ENCODE results near the gene TPM3. TPM values are rescaled to one million over a fixed set of nuclear protein-coding genes. Genes with fewer than 3 reads are reported as not detected.
"Not testable (repeated sequence)": the region's sequence is repeated elsewhere in the genome, so short reads cannot be mapped to it uniquely, and the experiment has no call there.

TPM3 gene
- total and polyA plus RNA-seq, 2 donors (not counting 1 experiment from before 2014, with no cell fraction given) = 215 to 842 TPM

DNA sequence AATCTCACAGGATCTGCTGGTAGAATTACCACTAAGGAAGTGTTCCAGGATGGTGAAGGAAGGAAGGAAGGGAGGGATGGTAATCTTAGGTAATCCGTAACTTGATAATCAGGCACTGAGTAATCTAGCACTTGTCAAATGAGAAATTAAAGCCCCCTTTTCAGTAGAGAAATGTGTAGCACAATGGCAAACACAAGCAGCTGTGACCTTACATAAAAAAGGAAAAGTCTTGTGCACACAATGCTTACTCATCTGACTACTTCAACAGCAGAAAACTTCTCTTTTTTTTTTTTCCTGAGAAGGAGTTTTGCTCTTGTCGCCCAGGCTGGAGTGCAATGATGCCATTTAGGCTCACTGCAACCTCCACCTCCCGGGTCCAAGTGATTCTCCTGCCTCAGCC is 43.1 kb downstream of the TPM3 start:
- H3K36me3 ChIP-seq (ENCODE audit: control insufficient read depth, insufficient read depth, low read length) = no peaks in the 10 kb centered on the region
- peaks cover 3% of the 10 kb centered on the region for H3K4me1 ChIP-seq (ENCODE audit: control insufficient read depth, extremely low read depth, insufficient read depth, low read length)
- no peaks in the 10 kb centered on the region for H4K20me1 ChIP-seq (ENCODE audit: control insufficient read depth, extremely low read depth, insufficient read depth, low read length)
- no peak overlapping the region for H2AFZ ChIP-seq (ENCODE audit: low read length)
- no peaks in the 10 kb centered on the region for H3K9me3 ChIP-seq (ENCODE audit: control insufficient read depth, insufficient read depth, low read depth, low read length)
- H3K4me3 ChIP-seq (replicated peaks in 1 of 4; ENCODE audit: control extremely low read depth in 1 of 4, insufficient read depth in 1 of 4, low read depth in 3 of 4, low read length in 4 of 4) = no peak overlapping the region
- H3K4me2 ChIP-seq (ENCODE audit: extremely low read depth, insufficient read depth, low read length) = no peak overlapping the region
- peak in 1 of 2 donors; percentile 39 for DNase-seq (ENCODE audit: low read depth in 2 of 2)
- no peaks in the 10 kb centered on the region for H3K79me2 ChIP-seq (ENCODE audit: control insufficient read depth, insufficient read depth, low read length)
- H3K27ac ChIP-seq (ENCODE audit: insufficient read depth, low read length) = no peak overlapping the region
- TF ChIP-seq EZH2 (IDR thresholded peaks at IDR 0.05; ENCODE audit: low read length, missing control alignments) = no peak
- H3K27me3 ChIP-seq (ENCODE audit: control insufficient read depth, insufficient read depth, low read length) = no peaks in the 10 kb centered on the region
- H3K9ac ChIP-seq (ENCODE audit: insufficient read depth, low read length) = no peak overlapping the region

GRCh38 chr1:154147505-154147904 is 44.4 kb downstream of the TPM3 start:
- H3K36me3 ChIP-seq (ENCODE audit: control insufficient read depth, insufficient read depth, low read length); H3K4me3 ChIP-seq (replicated peaks in 1 of 4; ENCODE audit: control extremely low read depth in 1 of 4, insufficient read depth in 1 of 4, low read depth in 3 of 4, low read length in 4 of 4); H3K9me3 ChIP-seq (ENCODE audit: control insufficient read depth, insufficient read depth, low read depth, low read length); H3K27ac ChIP-seq (ENCODE audit: insufficient read depth, low read length); H4K20me1 ChIP-seq (ENCODE audit: control insufficient read depth, extremely low read depth, insufficient read depth, low read length); H3K4me1 ChIP-seq (ENCODE audit: control insufficient read depth, extremely low read depth, insufficient read depth, low read length); H3K27me3 ChIP-seq (ENCODE audit: control insufficient read depth, insufficient read depth, low read length); H3K4me2 ChIP-seq (ENCODE audit: extremely low read depth, insufficient read depth, low read length); DNase-seq (ENCODE audit: low read depth in 2 of 2); H2AFZ ChIP-seq (ENCODE audit: low read length); H3K9ac ChIP-seq (ENCODE audit: insufficient read depth, low read length); H3K79me2 ChIP-seq (ENCODE audit: control insufficient read depth, insufficient read depth, low read length): not testable (repeated sequence)

- H3K79me2 ChIP-seq (ENCODE audit: control insufficient read depth, insufficient read depth, low read length) = no peaks in the 10 kb centered on the region
- no peak overlapping the region for H3K4me2 ChIP-seq (ENCODE audit: extremely low read depth, insufficient read depth, low read length)
- TF ChIP-seq CTCF (conservative IDR thresholded peaks at IDR 0.05 in 1 of 2, IDR thresholded peaks at IDR 0.05 in 1 of 2; ENCODE audit: low read depth in 1 of 2, low read length in 2 of 2) (peak; percentile 10 to 38), EZH2 (IDR thresholded peaks at IDR 0.05; ENCODE audit: low read length, missing control alignments) (no peak)
- no peaks in the 10 kb centered on the region for H3K36me3 ChIP-seq (ENCODE audit: control insufficient read depth, insufficient read depth, low read length)
- H2AFZ ChIP-seq (ENCODE audit: low read length) = no peak overlapping the region
- no peak overlapping the region for H3K9ac ChIP-seq (ENCODE audit: insufficient read depth, low read length)
- H4K20me1 ChIP-seq (ENCODE audit: control insufficient read depth, extremely low read depth, insufficient read depth, low read length) = no peaks in the 10 kb centered on the region
- no peaks in the 10 kb centered on the region for H3K9me3 ChIP-seq (ENCODE audit: control insufficient read depth, insufficient read depth, low read depth, low read length)
- H3K27ac ChIP-seq (ENCODE audit: insufficient read depth, low read length) = no peak overlapping the region
- no peak for DNase-seq (ENCODE audit: low read depth in 2 of 2)
- H3K27me3 ChIP-seq (ENCODE audit: control insufficient read depth, insufficient read depth, low read length) = no peaks in the 10 kb centered on the region
- H3K4me1 ChIP-seq (ENCODE audit: control insufficient read depth, extremely low read depth, insufficient read depth, low read length) = no peaks in the 10 kb centered on the region
- H3K4me3 ChIP-seq (replicated peaks in 1 of 4; ENCODE audit: control extremely low read depth in 1 of 4, insufficient read depth in 1 of 4, low read depth in 3 of 4, low read length in 4 of 4) = no peak overlapping the region
Measured at GRCh38 chr1:154145986-154146385, 45.9 kb downstream of the TPM3 start.

DNA sequence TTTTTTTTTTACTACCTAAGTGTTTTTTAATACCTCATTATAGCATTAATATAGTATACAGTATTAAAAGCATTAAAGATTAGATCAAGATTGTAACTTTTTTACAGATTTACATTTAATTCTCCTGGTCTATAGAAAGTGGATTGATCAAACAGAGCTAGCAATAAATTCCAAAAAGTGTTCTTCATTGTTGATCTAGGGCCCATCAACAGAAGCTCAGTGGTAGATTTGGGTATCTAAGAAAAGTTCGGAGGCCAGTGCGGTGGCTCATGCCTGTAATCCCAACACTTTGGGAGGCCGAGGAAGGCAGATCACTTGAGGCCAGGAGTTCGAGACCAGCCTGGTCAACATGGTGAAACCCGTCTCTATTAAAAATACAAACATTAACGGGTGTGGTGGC is 49.5 kb downstream of the TPM3 start:
- Histone ChIP-seq H3K4me3 (replicated peaks in 1 of 4; ENCODE audit: control extremely low read depth in 1 of 4, insufficient read depth in 1 of 4, low read depth in 3 of 4, low read length in 4 of 4) (no peak overlapping the region), H3K27me3 (ENCODE audit: control insufficient read depth, insufficient read depth, low read length) (no peaks in the 10 kb centered on the region), H3K9ac (ENCODE audit: insufficient read depth, low read length) (no peak overlapping the region), H3K27ac (ENCODE audit: insufficient read depth, low read length) (no peak overlapping the region), H3K4me1 (ENCODE audit: control insufficient read depth, extremely low read depth, insufficient read depth, low read length) (no peaks in the 10 kb centered on the region), H3K79me2 (ENCODE audit: control insufficient read depth, insufficient read depth, low read length) (no peaks in the 10 kb centered on the region), H2AFZ (ENCODE audit: low read length) (no peak overlapping the region), H3K9me3 (ENCODE audit: control insufficient read depth, insufficient read depth, low read depth, low read length) (no peaks in the 10 kb centered on the region), H3K36me3 (ENCODE audit: control insufficient read depth, insufficient read depth, low read length) (no peaks in the 10 kb centered on the region), H3K4me2 (ENCODE audit: extremely low read depth, insufficient read depth, low read length) (no peak overlapping the region), H4K20me1 (ENCODE audit: control insufficient read depth, extremely low read depth, insufficient read depth, low read length) (no peaks in the 10 kb centered on the region)
- TF ChIP-seq EZH2 (IDR thresholded peaks at IDR 0.05; ENCODE audit: low read length, missing control alignments) = no peak
- no peak for TF ChIP-seq CTCF (conservative IDR thresholded peaks at IDR 0.05 in 1 of 2, IDR thresholded peaks at IDR 0.05 in 1 of 2; ENCODE audit: low read depth in 1 of 2, low read length in 2 of 2)
- no peak for DNase-seq (ENCODE audit: low read depth in 2 of 2)

All from fibroblast of lung (primary cell).